ENCODE results near the gene DPCD. TPM values are rescaled to one million over a fixed set of nuclear protein-coding genes. Genes with fewer than 3 reads are reported as not detected.

DPCD gene
- total RNA-seq (2014; rRNA removed; shearing (Covaris generic)): 15.5 and 17.8 TPM in 2 replicates
- polyA plus RNA-seq (2015; cell fraction: cytosol; rRNA removed): 11.1 and 12.7 TPM in 2 replicates
- 1.6 and 2.1 TPM in 2 replicates for polyA plus RNA-seq (2015; cell fraction: nucleus; rRNA removed)

DNA sequence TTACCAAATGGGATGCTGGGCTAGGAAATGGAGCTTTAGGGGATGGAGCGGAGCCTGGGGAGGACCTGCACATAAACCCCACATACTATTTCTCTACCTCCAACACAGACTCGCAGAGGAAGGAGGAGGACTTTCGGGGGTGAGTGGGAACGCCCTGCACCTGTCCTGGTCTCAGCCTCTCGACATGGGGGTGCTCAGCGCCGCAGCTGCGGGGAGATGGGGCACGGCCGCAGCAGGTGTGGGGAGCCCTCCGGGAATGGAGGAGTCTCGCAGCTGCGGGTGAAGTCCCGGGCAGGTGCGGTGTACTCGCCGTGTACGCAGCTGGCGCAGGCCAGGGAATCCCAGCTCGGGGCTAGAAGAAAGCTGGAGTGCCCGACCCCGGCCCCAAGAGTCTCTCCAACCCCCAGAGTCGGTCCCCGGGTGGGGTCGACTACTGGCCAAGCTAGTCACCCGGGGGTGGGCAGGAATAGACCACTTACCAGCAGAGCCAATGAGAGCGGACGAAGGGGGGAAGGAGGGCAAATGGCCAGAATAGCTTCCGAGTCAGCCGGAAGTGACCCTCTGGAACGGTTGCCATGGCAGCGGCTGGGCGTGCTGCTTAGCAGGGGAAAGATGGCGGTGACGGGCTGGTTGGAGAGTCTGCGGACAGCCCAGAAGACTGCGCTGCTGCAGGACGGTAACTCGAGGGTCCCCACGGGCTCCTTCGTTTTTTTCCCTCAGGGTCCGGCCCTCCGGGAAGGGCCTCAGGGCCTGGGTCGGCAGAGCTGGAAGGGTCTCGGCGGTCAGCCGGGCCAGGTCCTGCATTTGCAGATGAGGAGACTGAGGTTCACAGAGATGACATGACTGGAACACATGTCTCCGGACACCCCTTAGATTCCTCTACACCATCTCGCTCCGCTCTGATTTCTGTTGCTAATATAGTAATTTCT lies at the start of gene DPCD, which contains the start of gene POLL:
TSS of gene DPCD (plus strand) at position 597 of the 929 bp plus-strand sequence. CDS start at position 613, 16 bp downstream.
TSS of gene POLL (minus strand) at position 533 of the 929 bp plus-strand sequence. CDS start 897 bp downstream, outside the sequence.
- in situ Hi-C loops (cut with HindIII; ENCODE audit: low pct_unique_long_range_greater_than_20kb, low sequenced_read_pairs): no loop called here

DNA sequence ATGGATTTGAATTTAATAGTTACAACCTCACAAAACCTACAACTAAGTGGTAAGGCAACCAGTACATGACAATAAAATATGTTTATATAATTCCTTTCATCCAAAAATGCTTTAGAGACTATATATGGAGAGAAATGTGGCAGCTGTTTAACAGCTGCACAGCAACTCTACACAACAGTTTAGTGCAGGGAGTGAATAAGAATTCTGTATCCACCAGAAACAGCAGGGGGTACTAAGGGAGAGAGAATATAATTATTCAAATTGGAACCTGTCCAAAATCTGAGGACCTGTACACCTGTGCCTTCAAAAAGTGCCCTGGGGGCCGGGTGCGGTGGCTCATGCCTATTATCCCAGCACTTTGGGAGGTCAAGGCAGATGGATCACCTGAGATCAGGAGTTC lies 49.7 kb upstream of the DPCD start:
- in situ Hi-C loops (cut with HindIII; ENCODE audit: low pct_unique_long_range_greater_than_20kb, low sequenced_read_pairs): no loop called here
- no peak for DNase-seq (ENCODE audit: low read depth, low spot score)

More for the DNA sequence above, at the start of gene DPCD, which contains the start of gene POLL:
- peak; percentile 94 for DNase-seq (ENCODE audit: low read depth, low spot score)

GRCh38 chr10:101545898-101546297 lies 42.2 kb upstream of the DPCD start:
- in situ Hi-C loops (cut with HindIII; ENCODE audit: low pct_unique_long_range_greater_than_20kb, low sequenced_read_pairs): no loop called here
- DNase-seq (ENCODE audit: low read depth, low spot score): no peak

DNA sequence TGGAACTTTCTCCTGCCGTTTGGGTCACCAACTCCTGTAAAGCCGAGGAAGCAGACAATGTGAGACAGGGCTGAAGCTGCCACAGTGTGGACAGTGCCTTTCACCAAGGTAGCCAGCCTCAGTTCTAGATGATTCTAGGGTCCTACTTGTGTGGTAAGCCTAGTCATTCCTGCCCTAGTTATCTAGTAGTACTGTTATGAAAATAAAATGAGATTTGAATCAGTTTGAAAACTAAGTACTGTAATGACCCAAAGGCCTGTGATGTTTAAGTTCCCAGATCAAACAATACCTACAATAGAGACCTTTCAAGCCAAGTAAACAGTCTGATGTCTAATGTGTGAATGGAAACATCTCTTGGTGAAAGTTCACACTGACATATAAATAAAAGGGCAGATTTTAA lies 37.2 kb upstream of the DPCD start:
- no peak for DNase-seq (ENCODE audit: low read depth, low spot score)
- in situ Hi-C loops (cut with HindIII; ENCODE audit: low pct_unique_long_range_greater_than_20kb, low sequenced_read_pairs): no loop called here

DNA sequence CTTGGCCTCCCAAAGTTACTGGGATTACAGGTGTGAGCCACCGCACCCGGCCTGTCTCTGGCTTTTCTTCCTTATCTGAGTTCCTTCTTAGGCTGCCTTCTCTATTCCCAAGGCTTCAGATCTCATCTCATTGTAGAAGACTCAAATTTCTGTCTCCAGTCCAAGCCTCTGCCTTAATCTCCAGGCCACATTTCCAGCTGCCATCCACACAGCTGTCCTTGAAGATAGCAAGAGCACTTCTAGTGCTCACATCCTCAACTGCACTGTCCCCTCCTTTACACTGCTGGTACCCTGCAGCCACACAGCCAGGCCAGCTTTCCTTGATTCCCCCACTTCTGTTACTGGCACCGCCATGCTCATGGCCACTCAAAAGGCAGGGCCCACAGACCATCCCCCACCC lies 35.7 kb upstream of the DPCD start:
- no peak for DNase-seq (ENCODE audit: low read depth, low spot score)
- in situ Hi-C loops (cut with HindIII; ENCODE audit: low pct_unique_long_range_greater_than_20kb, low sequenced_read_pairs): no loop called here

GRCh38 chr10:101557541-101557940 lies 30.6 kb upstream of the DPCD start:
- DNase-seq (ENCODE audit: low read depth, low spot score): no peak
- in situ Hi-C loops (cut with HindIII; ENCODE audit: low pct_unique_long_range_greater_than_20kb, low sequenced_read_pairs): no loop called here

GRCh38 chr10:101558204-101558603 lies 29.9 kb upstream of the DPCD start:
- in situ Hi-C loops (cut with HindIII; ENCODE audit: low pct_unique_long_range_greater_than_20kb, low sequenced_read_pairs): no loop called here
- no peak for DNase-seq (ENCODE audit: low read depth, low spot score)

DNA sequence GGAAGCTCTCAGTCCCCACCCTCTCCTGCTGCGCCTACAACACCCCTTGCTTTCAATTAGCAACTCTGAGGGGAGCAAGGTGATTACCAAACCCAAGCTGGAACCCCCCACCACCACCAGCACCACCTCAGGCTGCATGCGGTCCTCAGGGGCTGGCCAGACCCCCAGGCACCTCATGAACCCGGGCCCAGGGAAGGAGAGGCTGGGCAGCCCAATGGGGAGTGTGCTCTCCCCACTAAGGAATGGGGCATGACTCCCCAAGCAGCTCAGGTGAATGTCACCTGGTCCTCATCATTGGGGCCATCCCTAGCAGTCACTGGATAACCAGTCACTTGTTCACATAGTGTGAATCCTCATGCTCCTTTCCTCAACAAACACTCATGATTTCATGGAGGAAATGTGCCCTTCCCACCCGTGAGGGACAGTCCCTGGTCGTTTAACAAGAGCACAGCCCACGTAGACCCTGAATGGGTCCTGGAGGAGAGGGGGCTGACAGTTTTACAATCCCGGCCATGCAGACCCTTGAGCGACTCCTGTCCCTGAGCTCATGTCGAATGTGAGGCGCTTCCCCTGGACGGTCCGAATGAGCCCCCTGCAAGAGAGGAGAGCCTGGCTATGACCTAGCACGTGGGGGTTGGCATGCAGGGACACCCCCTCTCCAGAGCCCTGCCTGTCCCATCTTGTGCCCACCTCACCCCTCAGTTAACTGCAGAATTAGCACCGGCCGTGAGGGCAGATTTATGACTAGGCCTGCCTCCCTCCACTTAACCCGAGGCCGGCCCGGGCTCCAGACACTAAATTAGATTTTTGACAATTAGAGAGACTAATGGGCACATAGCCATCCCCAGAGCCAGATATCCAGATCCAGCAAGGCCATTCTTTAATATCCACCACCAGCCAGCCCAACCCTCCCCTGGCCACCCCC lies 29.2 kb upstream of the DPCD start:
- in situ Hi-C loops (cut with HindIII; ENCODE audit: low pct_unique_long_range_greater_than_20kb, low sequenced_read_pairs): no loop called here
- DNase-seq (ENCODE audit: low read depth, low spot score): no peak

GRCh38 chr10:101559596-101560297 lies 28.4 kb upstream of the DPCD start:
- DNase-seq (ENCODE audit: low read depth, low spot score): no peak
- in situ Hi-C loops (cut with HindIII; ENCODE audit: low pct_unique_long_range_greater_than_20kb, low sequenced_read_pairs): no loop called here

- no peak for DNase-seq (ENCODE audit: low read depth, low spot score)
- in situ Hi-C loops (cut with HindIII; ENCODE audit: low pct_unique_long_range_greater_than_20kb, low sequenced_read_pairs): no loop called here
Observed at GRCh38 chr10:101560298-101561067, 27.6 kb upstream of the DPCD start.

GRCh38 chr10:101561068-101561915 lies 26.8 kb upstream of the DPCD start:
- in situ Hi-C loops (cut with HindIII; ENCODE audit: low pct_unique_long_range_greater_than_20kb, low sequenced_read_pairs): no loop called here

DNA sequence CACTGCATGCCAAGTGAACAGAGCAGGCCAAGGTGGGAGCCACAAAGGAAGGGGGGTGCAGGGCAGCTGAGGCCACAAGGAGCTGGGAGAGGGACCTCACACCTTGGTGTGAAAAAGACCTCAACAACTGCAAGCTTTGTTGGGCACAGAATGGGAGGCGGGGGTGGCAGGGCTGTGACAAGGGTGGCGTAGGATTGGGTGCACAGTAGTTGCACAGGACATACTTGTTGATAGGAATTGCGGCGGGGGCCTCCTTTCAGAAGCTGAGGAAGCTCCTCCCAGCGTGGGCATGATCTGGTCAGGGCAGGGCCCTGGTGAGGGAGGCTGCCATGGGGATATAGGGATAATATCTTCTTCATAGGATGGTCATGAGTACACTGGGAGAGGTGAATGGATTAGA lies 25.9 kb upstream of the DPCD start:
- no peak for DNase-seq (ENCODE audit: low read depth, low spot score)
- in situ Hi-C loops (cut with HindIII; ENCODE audit: low pct_unique_long_range_greater_than_20kb, low sequenced_read_pairs): no loop called here

More at GRCh38 chr10:101561068-101561915, 26.8 kb upstream of the DPCD start:
- no peak for DNase-seq (ENCODE audit: low read depth, low spot score)

- no peak for DNase-seq (ENCODE audit: low read depth, low spot score)
- in situ Hi-C loops (cut with HindIII; ENCODE audit: low pct_unique_long_range_greater_than_20kb, low sequenced_read_pairs): no loop called here
Observed at GRCh38 chr10:101563007-101563406, 25.1 kb upstream of the DPCD start.

DNA sequence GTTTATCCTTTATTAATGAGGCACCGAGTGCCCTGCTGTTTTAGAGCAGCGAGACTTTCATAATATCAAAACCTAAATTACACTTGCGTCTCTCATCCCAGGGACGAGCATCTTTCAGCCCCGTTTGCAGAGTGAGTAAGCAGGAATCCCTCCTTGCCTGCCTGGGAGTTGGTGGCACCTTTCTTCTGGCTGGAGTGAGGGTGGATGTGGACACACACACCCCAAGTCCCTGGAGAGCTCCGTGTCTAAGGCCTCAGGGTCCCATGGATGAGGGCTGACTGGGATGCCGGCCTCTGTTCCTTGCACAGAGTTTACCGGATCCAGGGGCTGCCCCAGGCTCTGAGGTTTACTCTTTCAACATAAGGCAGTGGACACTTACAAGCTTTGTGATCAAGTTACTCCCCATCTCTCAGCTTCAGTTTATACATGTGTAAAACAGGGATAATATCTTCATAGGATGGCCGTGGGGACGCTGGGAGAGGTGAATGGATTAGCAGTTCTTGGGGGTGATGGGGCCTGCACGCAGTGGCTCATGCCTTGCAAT lies 24.6 kb upstream of the DPCD start:
- in situ Hi-C loops (cut with HindIII; ENCODE audit: low pct_unique_long_range_greater_than_20kb, low sequenced_read_pairs): no loop called here
- DNase-seq (ENCODE audit: low read depth, low spot score): no peak

GRCh38 chr10:101564490-101564991 lies 23.6 kb upstream of the DPCD start:
- DNase-seq (ENCODE audit: low read depth, low spot score): no peak
- in situ Hi-C loops (cut with HindIII; ENCODE audit: low pct_unique_long_range_greater_than_20kb, low sequenced_read_pairs): no loop called here

Data from SK-MEL-5 (cell line).